K562 (cell line): ENCODE data around the gene ATRAID. TPM values are rescaled to one million over a fixed set of nuclear protein-coding genes. Genes with fewer than 3 reads are reported as not detected.

ENCODE experiments used
- ATAC-seq: fragments of 200-7000 bp; cut with Tn5 transposase; 3 replicates; pipeline ENCODE4 v1.9.1; 2020; ENCODE audit warnings: moderate library complexity
- BruUV-seq: library from RNA; stranded (reverse); fragments of 400-500 nt; replicated peaks from 2 replicates; lab custom pipeline; 2021; lab: Mats Ljungman, UMichigan
- CTCF ChIA-PET: fragments of 300-600 bp; formaldehyde crosslinking; extraction: SDS; loops from one replicate; lab custom pipeline; 2021; ENCODE audit warnings: low intra/inter-chr PET ratio; lab: Yijun Ruan, JAX
- POLR2A ChIA-PET: fragments of 300-600, 350-650 bp; sonication (Branson Sonifier 250); formaldehyde crosslinking; extraction: SDS; loops from one replicate; lab custom pipeline; 2021; ENCODE audit warnings: antibody characterized with exemption, inconsistent platforms; lab: Yijun Ruan, JAX
- DNase-seq, 4 experiments: peaks; one replicate each; pipeline versions ENCODE4 v3.0.0 to v3.0.0-alpha.2; 2011 to 2018; ENCODE audit warnings: low spot score in 3 of 4, mixed read lengths in 3 of 4; ENCODE audit errors: extremely low read depth in 1 of 4
- FAIRE-seq: peaks from 2 replicates; lab custom pipeline; 2011; peaks lifted over from hg19 to GRCh38; lab: Jason Lieb, UNC
- H2AFZ ChIP-seq: 2 replicates; pipeline ENCODE4 v1.6.0; 2011; ENCODE audit warnings: low read depth, low read length, control low read depth, inconsistent platforms
- H3K27ac ChIP-seq: fragments of 200-600 bp; 3 replicates; pipeline ENCODE4 v1.8.0; 2011; ENCODE audit warnings: low read depth, mild to moderate bottlenecking, control low read depth, inconsistent platforms, low read length, moderate library complexity, mixed read lengths; ENCODE audit errors: extremely low read depth
- H3K27me3 ChIP-seq, 2 experiments: fragments of 300-600 bp in 1 of 2; 2 replicates in 1 of 2; 3 replicates in 1 of 2; pipeline versions ENCODE4 v1.6.0 to v1.8.0; 2011; ENCODE audit warnings: inconsistent platforms in 2 of 2, low read length in 2 of 2, mild to moderate bottlenecking in 1 of 2, mixed read lengths in 1 of 2, moderate library complexity in 1 of 2; ENCODE audit not compliant: control insufficient read depth in 2 of 2, insufficient read depth in 2 of 2
- H3K36me3 ChIP-seq: fragments of 300-600 bp; 3 replicates; pipeline ENCODE4 v1.8.0; 2011; ENCODE audit warnings: mild to moderate bottlenecking, low read length, inconsistent platforms; ENCODE audit not compliant: control insufficient read depth, insufficient read depth
- H3K4me1 ChIP-seq, 2 experiments: fragments of 200-600 bp in 1 of 2; replicated peaks in 1 of 2; 2 replicates in 1 of 2; 3 replicates in 1 of 2; pipeline versions ENCODE4 v1.5.1 to v1.8.0; 2011; ENCODE audit warnings: inconsistent platforms in 2 of 2, low read length in 2 of 2, mild to moderate bottlenecking in 1 of 2, mixed read lengths in 1 of 2, moderate library complexity in 1 of 2; ENCODE audit not compliant: control insufficient read depth in 2 of 2, insufficient read depth in 2 of 2
- H3K4me2 ChIP-seq: 2 replicates; pipeline ENCODE4 v1.6.1; 2011; ENCODE audit warnings: low read length, control low read depth, inconsistent platforms, mixed read lengths; ENCODE audit not compliant: insufficient read depth
- H3K4me3 ChIP-seq: fragments of 200-600 bp; sonication (generic), shearing (Covaris generic); 2 replicates; pipeline ENCODE4 v1.5.1; 2016; ENCODE audit warnings: control low read depth, inconsistent platforms
- H3K79me2 ChIP-seq: fragments of 200-600 bp; 3 replicates; pipeline ENCODE4 v1.8.0; 2011; ENCODE audit warnings: low read length, inconsistent platforms; ENCODE audit not compliant: control insufficient read depth, insufficient read depth
- H3K9ac ChIP-seq, 2 experiments: 2 replicates each; pipeline versions ENCODE4 v1.6.0 to v1.6.1; 2011; ENCODE audit warnings: low read depth in 2 of 2, low read length in 2 of 2, control low read depth in 1 of 2, inconsistent platforms in 1 of 2, mild to moderate bottlenecking in 1 of 2, mixed read lengths in 1 of 2; ENCODE audit not compliant: insufficient read depth in 1 of 2
- H3K9me1 ChIP-seq: one replicate; pipeline ENCODE4 v1.6.0; 2011; ENCODE audit warnings: inconsistent platforms, mild to moderate bottlenecking, low read length, moderate library complexity; ENCODE audit not compliant: control insufficient read depth, insufficient read depth
- H3K9me3 ChIP-seq: replicated peaks from 2 replicates; pipeline ENCODE4 v1.5.1; 2011; ENCODE audit warnings: low read depth, low read length, inconsistent platforms; ENCODE audit not compliant: control insufficient read depth, insufficient read depth
- H4K20me1 ChIP-seq: replicated peaks from 2 replicates; pipeline ENCODE4 v1.6.1; 2011; ENCODE audit warnings: low read length, inconsistent platforms, mixed read lengths; ENCODE audit not compliant: control insufficient read depth, insufficient read depth
- ARID1B ChIP-seq: fragments of 450-650 bp; IDR thresholded peaks from 2 replicates; pipeline ENCODE4 v1.6.1; 2016; ENCODE audit warnings: antibody characterized with exemption, mild to moderate bottlenecking, inconsistent platforms
- C11orf30 ChIP-seq: fragments of 450-650 bp; IDR thresholded peaks from 2 replicates; pipeline ENCODE4 v1.6.1; 2016; ENCODE audit warnings: low read depth, mild to moderate bottlenecking
- CBFB ChIP-seq: sonication (generic); formaldehyde crosslinking; IDR thresholded peaks from 2 replicates; pipeline ENCODE4 v1.4.0; 2020; ENCODE audit warnings: mild to moderate bottlenecking, missing genetic modification reagents
- MTA1 ChIP-seq: fragments of 450-650 bp; IDR thresholded peaks from 2 replicates; pipeline ENCODE4 v1.6.1; 2017; ENCODE audit warnings: borderline replicate concordance
- NR4A1 ChIP-seq, 2 experiments: fragments of 250-450 bp in 1 of 2; fragments of 450-650 bp in 1 of 2; sonication (Bioruptor Pico) in 1 of 2; IDR thresholded peaks; 2 replicates each; pipeline versions ENCODE4 v1.4.0 to v1.6.1; 2016 to 2020; ENCODE audit warnings: mild to moderate bottlenecking in 2 of 2, missing compliant biosample characterization in 1 of 2, missing genetic modification characterization in 1 of 2, moderate library complexity in 1 of 2
- POLR2G ChIP-seq: fragments of 200-400 bp; formaldehyde crosslinking; IDR thresholded peaks from 2 replicates; pipeline ENCODE4 v1.6.1; 2017; ENCODE audit warnings: low read depth, mild to moderate bottlenecking, antibody characterized with exemption, low read length, moderate library complexity
- PTBP1 ChIP-seq: fragments of 200-400 bp; formaldehyde crosslinking; IDR thresholded peaks from 2 replicates; pipeline ENCODE4 v1.6.1; 2017; ENCODE audit warnings: low read depth, low read length
- RBFOX2 ChIP-seq: fragments of 200-400 bp; formaldehyde crosslinking; IDR thresholded peaks from 2 replicates; pipeline ENCODE4 v1.6.1; 2017; ENCODE audit warnings: low read depth, mild to moderate bottlenecking, low read length, moderate library complexity
- SNAPC5 ChIP-seq: fragments of 250-450 bp; sonication (Bioruptor Pico); IDR thresholded peaks from 2 replicates; pipeline ENCODE4 v1.8.0; 2021; ENCODE audit warnings: moderate library complexity, mild to moderate bottlenecking, inconsistent platforms
- TGIF2 ChIP-seq: sonication (generic); formaldehyde crosslinking; IDR thresholded peaks from 2 replicates; pipeline ENCODE4 v1.8.1; 2022; ENCODE audit warnings: mild to moderate bottlenecking, missing genetic modification reagents, moderate library complexity
- ZBTB17 ChIP-seq: fragments of 450-650 bp; formaldehyde crosslinking; IDR thresholded peaks from 2 replicates; pipeline ENCODE4 v1.4.0; 2020; ENCODE audit warnings: mild to moderate bottlenecking
- WGBS: fragments of 100-300 bp; shearing (Covaris generic); methylation state at CpG from one replicate; pipeline ENCODE4 v1.1.6; 2016; ENCODE audit warnings: low coverage, mixed read lengths; ENCODE audit not compliant: insufficient coverage; ENCODE audit errors: missing lambda C conversion rate; 5-methylcytosine and 5-hydroxymethylcytosine counted together
- in situ Hi-C: fragments of 300-500 bp; cut with MboI; formaldehyde crosslinking; loops from 4 replicates; pipeline ENCODE4 v1.15.0; 2018; ENCODE audit warnings: inconsistent platforms, mixed read lengths
- intact Hi-C: fragments of 100-400 bp; cut with micrococcal nuclease; formaldehyde crosslinking; loops from 2 replicates; pipeline ENCODE4 v1.14.2; 2022
- polyA plus RNA-seq, 8 experiments: library from polyadenylated mRNA; depleted of rRNA in 4 of 8; stranded (reverse) in 5 of 8; unstranded in 3 of 8; fragments of >200 nt; fragmentation: Nextera tagmentation in 2 of 8; fragmentation: Illumina TruSeq in 1 of 8; extraction: Ambion mirVana in 2 of 8; extraction: Trizol in 1 of 8; gene quantifications; 2 replicates each; pipeline versions ENCODE4 v1.2.1 to v1.2.3, GENCODE V29; 2011 to 2014; ENCODE audit warnings: inconsistent platforms in 1 of 8, missing spikeins in 1 of 8
- total RNA-seq, 7 experiments: library from RNA; depleted of rRNA in 6 of 7; stranded (reverse); fragments of >200 nt in 6 of 7; fragmentation: Illumina TruSeq in 2 of 7; extraction: Trizol in 2 of 7; gene quantifications; 2 replicates each; pipeline versions ENCODE4 v1.2.1 to v1.2.3, GENCODE V29; 2011 to 2021; ENCODE audit warnings: low replicate concordance in 1 of 7

Gene ATRAID
- total and polyA plus RNA-seq, 9 of the 15 experiments (the other 6 are each of a cell fraction or from before 2014, with no cell fraction given): 70.2 to 187 (median 108) TPM

GRCh38 chr2:27237341-27237945 lies 25.6 kb downstream of the ATRAID start:
- no peaks in the 10 kb centered on the region for H3K9me1 ChIP-seq
- peaks cover 98% of the 10 kb centered on the region for H3K36me3 ChIP-seq
- CTCF ChIA-PET: no interaction called here
- in situ Hi-C loops (loop anchor here (5.0 kb wide), 1 partner anchor 50 kb away; no protein-coding TSS in a partner anchor), intact Hi-C loops (no loop called here)
- no peak overlapping the region for H3K4me3 ChIP-seq
- H2AFZ ChIP-seq: no peak overlapping the region
- no peaks in the 10 kb centered on the region for H3K9me3 ChIP-seq
- ATAC-seq (no peak), DNase-seq (no peak), FAIRE-seq (no peak)
- peaks cover 0 to 3% of the 10 kb centered on the region in 2 experiments; a peak in 1 of 5 replicates for H3K4me1 ChIP-seq
- peak overlapping the region in 1 of 2 experiments; percentile 31; a peak in 2 of 4 replicates for H3K9ac ChIP-seq
- H3K79me2 ChIP-seq: no peaks in the 10 kb centered on the region
- BruUV-seq: no TSS peak
- no peak overlapping the region for H3K4me2 ChIP-seq
- H4K20me1 ChIP-seq: no peaks in the 10 kb centered on the region
- no peak for TF ChIP-seq MTA1
- peak; percentile 45; the same call in 1 of the 2 replicates for TF ChIP-seq RBFOX2
- TF ChIP-seq POLR2G: peak; percentile 53; the same call in 1 of the 2 replicates
- no peaks in the 10 kb centered on the region for H3K27me3 ChIP-seq
- POLR2A ChIA-PET: no interaction called here
- WGBS: 96% methylated on average over 13 of the region's 15 CpGs
- no peak overlapping the region for H3K27ac ChIP-seq

GRCh38 chr2:27238976-27239375 lies 27.1 kb downstream of the ATRAID start:
- intact Hi-C loops: no loop called here
- no TSS peak for BruUV-seq
- CTCF ChIA-PET: no interaction called here
- POLR2A ChIA-PET: no interaction called here
- Histone ChIP-seq H3K36me3 (peaks cover 98% of the 10 kb centered on the region), H3K9me1 (no peaks in the 10 kb centered on the region), H3K4me2 (no peak overlapping the region), H3K27me3 (no peaks in the 10 kb centered on the region), H3K9me3 (no peaks in the 10 kb centered on the region), H2AFZ (no peak overlapping the region), H3K27ac (no peak overlapping the region), H3K9ac (no peak overlapping the region), H3K4me3 (no peak overlapping the region), H3K4me1 (peaks cover 0 to 6% of the 10 kb centered on the region in 2 experiments; a peak in 1 of 5 replicates), H3K79me2 (no peaks in the 10 kb centered on the region), H4K20me1 (0 out of 2 replicates have a peak, but pooled peaks cover 4% of the 10 kb centered on the region)
- DNase-seq (no peak), FAIRE-seq (no peak), ATAC-seq (no peak)
- in situ Hi-C loops: loop anchor here (5.0 kb wide), 1 partner anchor 48 kb away; no protein-coding TSS in a partner anchor
- no peak for TF ChIP-seq PTBP1
- TF ChIP-seq C11orf30: no peak
- TF ChIP-seq NR4A1 (CRISPR knock-in tag; IDR thresholded peaks at IDR 0.05): no peak
- no peak for TF ChIP-seq NR4A1 (tag; IDR thresholded peaks at IDR 0.05)
- no peak for TF ChIP-seq CBFB (CRISPR knock-in tag)
- TF ChIP-seq ARID1B: no peak
- TF ChIP-seq SNAPC5 (CRISPR knock-in tag): no peak
- TF ChIP-seq ZBTB17 (CRISPR knock-in tag): no peak
- no peak for TF ChIP-seq TGIF2 (CRISPR knock-in tag)
- 94% methylated on average over 8 of the region's 8 CpGs for WGBS
